Heart right ventricle (tissue), 16 donors: Measurements from ENCODE around the gene AAR2. TPM values are rescaled to one million over a fixed set of nuclear protein-coding genes. Genes with fewer than 3 reads are reported as not detected.
A peak's percentile ranks its signal among the peaks of the same experiment; 100 is the strongest.

Experiments used
- ATAC-seq, 8 donors: fragments of 200-7000 bp; cut with Tn5 transposase; one replicate each; pipeline ENCODE4 v1.9.1; 2020; ENCODE audit warnings: mild to moderate bottlenecking in 8 of 8, moderate library complexity in 8 of 8, moderate number of reproducible peaks in 1 of 8
- DNase-seq, 2 donors: peaks; one replicate each; pipeline ENCODE4 v3.0.0-alpha.2; 2020
- H3K27ac ChIP-seq, 10 donors: fragments of 200-600 bp; sonication (generic) in 2 of 10; one replicate each; pipeline versions ENCODE4 v1.5.0 to v1.8.0; 2020 to 2022; ENCODE audit warnings: mild to moderate bottlenecking in 3 of 10
- H3K27me3 ChIP-seq, 7 donors: fragments of 200-600 bp; one replicate each; pipeline ENCODE4 v1.8.0; 2021 to 2022; ENCODE audit warnings: mild to moderate bottlenecking in 2 of 7
- H3K36me3 ChIP-seq, 9 donors: fragments of 200-600 bp; sonication (generic) in 1 of 9; one replicate each; pipeline versions ENCODE4 v1.5.0 to v1.8.0; 2020 to 2022; ENCODE audit warnings: mild to moderate bottlenecking in 2 of 9
- H3K4me1 ChIP-seq, 9 donors: fragments of 200-600 bp; sonication (generic) in 1 of 9; one replicate each; pipeline versions ENCODE4 v1.5.0 to v1.8.0; 2020 to 2022; ENCODE audit warnings: mild to moderate bottlenecking in 4 of 9
- H3K4me3 ChIP-seq, 10 donors: fragments of 200-600 bp; sonication (generic) in 2 of 10; one replicate each; pipeline versions ENCODE4 v1.5.0 to v1.8.0; 2020 to 2022; ENCODE audit warnings: mild to moderate bottlenecking in 7 of 10, moderate library complexity in 2 of 10
- H3K9me3 ChIP-seq, 11 donors: fragments of 200-600 bp in 10 of 11; sonication (generic) in 2 of 11; one replicate each; pipeline versions ENCODE4 v1.5.0 to v1.8.0; 2013 to 2022; ENCODE audit warnings: mild to moderate bottlenecking in 2 of 11, control low read depth in 1 of 11, moderate library complexity in 1 of 11
- CTCF ChIP-seq, 9 donors: fragments of 200-600 bp; sonication (generic) in 2 of 9; IDR thresholded peaks; one replicate each; pipeline versions ENCODE4 v1.5.0 to v1.8.0; 2021 to 2022; ENCODE audit warnings: antibody characterized with exemption in 9 of 9, mild to moderate bottlenecking in 5 of 9, moderate library complexity in 1 of 9
- WGBS, 2 donors: extraction: QIAGEN DNeasy Blood & Tissue Kit; methylation state at CpG; one replicate each; pipeline ENCODE4 v1.1.7; 2013; ENCODE audit warnings: inconsistent platforms in 1 of 2; 5-methylcytosine and 5-hydroxymethylcytosine counted together
- intact Hi-C, 10 donors: fragments of 100-400 bp; cut with DNase I; formaldehyde crosslinking; loops; one replicate each; pipeline versions ENCODE4 v1.11.1 to v1.14.2; 2022
- long read RNA-seq, 3 donors: library from polyadenylated mRNA; unstranded; transcript quantifications; one replicate each; pipeline ENCODE4 v2.0.0, GENCODE V29; 2020 to 2021
- polyA plus RNA-seq, 2 donors: library from polyadenylated mRNA; stranded (reverse); fragments of 200-250 nt; gene quantifications; one replicate each; pipeline ENCODE4 v1.2.3, GENCODE V29; 2013
- total RNA-seq, 10 donors: library from RNA; stranded (reverse); fragmentation: NEBNext Ultra II Directional in 3 of 10; extraction: Animal tissue kit (Norgen Biotek cat#: 25700) in 3 of 10; gene quantifications; one replicate each; pipeline versions ENCODE4 v1.2.1 to v1.2.4, GENCODE V29; 2021 to 2023
- donor health status: Arrhythmogenic right ventricular cardiomyopathy.
- donor health status: ischemic (EF 13 %, LVEDD 7.1; RV severe dilation, severe dysfunction).
- donor health status: healthy with polysubstance abuse.
- donor health status: DM: no; HTN: yes; CAD: no.
- donor health status: DM: no; HTN: no; CAD: no.
- donor health status: ischemic (EF 25% LVEDD 6.9; RV normal size, moderate dysfunction).
- donor health status: ischemic (EF 25% LVEDD 5.7; RV mildly dilated, moderate dysfunction).
- donor health status: healthy.
- donor health status: DM: yes; HTN: yes; CAD: no.
- donor health status: Ischemic cardiomyopathy.
- donor health status: ischemic (EF 35%, LVEDD 5.7; RV mildly dilated, moderate dysfunction).
- donor health status: nonischemic (EF 11% LVEDD 7.7; RV severe dilation, severe dysfunction).
- donor health status: DM: yes; HTN: yes; CAD: no.
- donor health status: PGD.
- donor health status: ischemic (EF 29% LVEDD 5.4; RV normal size, mild dysfunction).
- donor health status: nonischemic (EF 23%, LVEDD 6.1; RV moderate dilation, normal function).

AAR2 gene, protein sequence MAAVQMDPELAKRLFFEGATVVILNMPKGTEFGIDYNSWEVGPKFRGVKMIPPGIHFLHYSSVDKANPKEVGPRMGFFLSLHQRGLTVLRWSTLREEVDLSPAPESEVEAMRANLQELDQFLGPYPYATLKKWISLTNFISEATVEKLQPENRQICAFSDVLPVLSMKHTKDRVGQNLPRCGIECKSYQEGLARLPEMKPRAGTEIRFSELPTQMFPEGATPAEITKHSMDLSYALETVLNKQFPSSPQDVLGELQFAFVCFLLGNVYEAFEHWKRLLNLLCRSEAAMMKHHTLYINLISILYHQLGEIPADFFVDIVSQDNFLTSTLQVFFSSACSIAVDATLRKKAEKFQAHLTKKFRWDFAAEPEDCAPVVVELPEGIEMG
- total RNA-seq (10 to 100 TPM; 13.9 to 20.5 (median 15.2) TPM), polyA plus RNA-seq (10 to 100 TPM in 1 of 2 donors, 1 to 10 TPM in 1; 7.8 to 22.7 TPM)
- long read RNA-seq, donor 1, transcript AAR2-201 (4 exons, 2,430 nt), result major isoform, 47 of 65 reads
- long read RNA-seq, donor 1, transcript AAR2-202 (4 exons, 2,689 nt), result minor isoform, 5 of 65 reads
- long read RNA-seq, donor 1, partial matches to known transcripts, result 12 of 65 reads
- long read RNA-seq, donor 1, other reads (novel, unspliced or antisense), result 1 of 65 reads
- long read RNA-seq, donor 2, transcript AAR2-201 (4 exons, 2,430 nt), result major isoform, 33 of 47 reads
- long read RNA-seq, donor 2, partial matches to known transcripts, result 9 of 47 reads
- long read RNA-seq, donor 2, other reads (novel, unspliced or antisense), result 4 of 47 reads
- long read RNA-seq, donor 3, transcript AAR2-202 (4 exons, 2,689 nt), result minor isoform, 10 of 151 reads
- long read RNA-seq, donor 3, transcript AAR2-201 (4 exons, 2,430 nt), result major isoform, 67 of 151 reads
- long read RNA-seq, donor 3, partial matches to known transcripts, result 64 of 151 reads
- long read RNA-seq, donor 3, other reads (novel, unspliced or antisense), result 10 of 151 reads

DNA sequence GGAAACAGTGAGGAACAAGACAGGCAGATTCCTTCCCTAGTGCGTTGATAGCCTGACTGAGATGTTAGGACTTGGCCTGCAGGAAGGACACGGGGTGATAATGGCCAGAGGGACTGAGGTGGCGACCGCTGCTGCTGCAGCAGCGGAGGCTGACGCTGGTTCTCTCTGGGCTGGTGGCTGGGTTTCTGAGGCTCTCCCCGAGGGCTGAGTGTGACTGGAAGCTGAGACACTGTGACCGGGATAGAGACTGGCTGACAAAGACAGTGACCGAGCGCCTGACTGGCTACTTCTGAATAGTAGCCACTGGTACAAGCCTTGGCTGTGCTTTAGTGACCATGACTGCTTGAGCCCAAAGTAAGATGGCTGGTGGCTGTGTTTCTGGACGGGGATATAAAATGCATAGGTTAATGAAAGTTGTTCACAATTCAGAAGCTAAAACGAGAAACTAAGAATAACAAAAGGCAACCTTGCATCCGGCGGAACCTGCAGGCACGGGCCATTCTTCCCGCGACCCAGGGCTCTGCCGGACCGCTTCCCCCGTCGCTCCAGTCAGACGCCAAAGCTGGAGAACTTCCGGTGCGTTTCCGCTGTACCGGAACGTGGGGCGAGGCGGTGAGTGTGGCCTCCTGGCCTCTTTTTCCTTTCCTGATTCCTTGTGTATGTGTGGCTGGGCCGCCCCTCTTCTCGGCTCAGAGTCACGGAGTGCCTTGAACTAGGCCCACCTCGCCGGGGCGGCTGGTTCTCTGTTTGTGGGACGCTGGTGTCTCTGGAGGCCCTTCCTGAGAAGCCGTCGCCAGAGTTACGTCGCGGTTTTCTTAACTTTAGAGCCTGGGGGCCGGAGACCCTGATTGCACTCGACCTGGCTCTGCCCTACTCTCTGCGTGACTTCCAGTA lies at the start of gene AAR2:
Gene AAR2 (plus strand): TSS at position 587 of the 894 bp plus-strand sequence. CDS start 3,391 bp downstream, outside the sequence.
- peaks cover 0 to 32% (median 22%) of the 10 kb centered on the region in 9 donors for H3K4me1 ChIP-seq
- intact Hi-C loops, result no loop called here
- ATAC-seq (peak; percentile 94 to 98 (median 97)), DNase-seq (peak; percentile 79 to 83)
- no peaks in the 10 kb centered on the region for H3K9me3 ChIP-seq
- H3K4me3 ChIP-seq, result peak within 1 kb of the TSS; percentile 70 to 96 (median 80)
- peaks cover 0 to 25% (median 9%) of the 10 kb centered on the region in 9 donors for H3K36me3 ChIP-seq
- peak within 1 kb of the TSS in 9 of 10 donors; percentile 35 to 93 (median 84) for H3K27ac ChIP-seq
- TF ChIP-seq CTCF (IDR thresholded peaks at IDR 0.05), result no peak
- no peaks in the 10 kb centered on the region for H3K27me3 ChIP-seq
- 9 to 10% methylated on average over 44 of the region's 44 CpGs for WGBS, 2 donors

- ATAC-seq, result no peak
- intact Hi-C loops, result loop anchor here in 1 of 10 donors (10.0 kb wide), 1 partner anchor 199 kb away; no protein-coding TSS in a partner anchor
- Histone ChIP-seq H3K4me1 (peaks cover 0 to 8% (median 0%) of the 10 kb centered on the region in 9 donors), H3K9me3 (no peaks in the 10 kb centered on the region), H3K27ac (no peak overlapping the region), H3K27me3 (no peaks in the 10 kb centered on the region), H3K4me3 (no peak overlapping the region), H3K36me3 (peaks cover 0 to 85% (median 0%) of the 10 kb centered on the region in 9 donors)
- TF ChIP-seq CTCF (IDR thresholded peaks at IDR 0.05), result no peak
- 93% methylated on average over 10 of the region's 10 CpGs for WGBS, 2 donors
- no peak for DNase-seq
Observed at GRCh38 chr20:36193977-36194712, 42.1 kb upstream of the AAR2 start.

DNA sequence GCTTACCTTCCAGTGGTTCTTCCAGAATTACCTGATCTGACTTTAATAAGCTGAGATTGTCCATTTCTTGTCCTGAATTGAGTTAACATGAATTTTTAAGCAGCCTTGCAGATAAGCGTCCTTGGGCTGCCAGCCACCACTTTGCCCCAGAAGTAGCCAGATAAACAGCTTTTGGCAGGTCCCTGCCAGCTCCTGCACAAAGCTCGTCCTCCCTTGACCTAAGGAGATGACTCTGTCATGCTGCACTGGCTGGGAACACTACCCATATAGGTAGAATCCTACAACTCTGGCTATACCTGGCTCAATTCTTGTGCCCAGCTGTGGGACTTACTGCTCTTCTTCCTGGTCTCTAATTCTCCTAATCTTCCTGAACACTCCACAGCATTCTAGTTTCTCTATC lies 39.6 kb upstream of the AAR2 start:
- no peaks in the 10 kb centered on the region for H3K9me3 ChIP-seq
- peaks cover 0 to 65% (median 0%) of the 10 kb centered on the region in 9 donors for H3K36me3 ChIP-seq
- intact Hi-C loops, result loop anchor here in 9 of 10 donors (2.0 to 10.0 kb wide), 5 partner anchors 39 to 204 kb away; no protein-coding TSS in a partner anchor
- no peaks in the 10 kb centered on the region for H3K27me3 ChIP-seq
- WGBS, 2 donors, result 49 to 67% methylated on average over 2 of the region's 2 CpGs
- H3K4me3 ChIP-seq, result no peak overlapping the region
- TF ChIP-seq CTCF (IDR thresholded peaks at IDR 0.05), result no peak
- ATAC-seq (peak in 4 of 8 donors; percentile 52 to 64 (median 60)), DNase-seq (no peak)
- no peak overlapping the region for H3K27ac ChIP-seq
- H3K4me1 ChIP-seq, result peaks cover 0 to 14% (median 0%) of the 10 kb centered on the region in 9 donors
